HepG2 (cell line): Measurements from ENCODE around the gene FOXK2. TPM values are rescaled to one million over a fixed set of nuclear protein-coding genes. Genes with fewer than 3 reads are reported as not detected.
A peak's percentile ranks its signal among the peaks of the same experiment; 100 is the strongest.

ENCODE experiments used
- AHR ChIP-seq: IDR thresholded peaks from 2 replicates; pipeline ENCODE4 v1.6.1; 2018; ENCODE audit warnings: missing genetic modification reagents, missing compliant biosample characterization
- ARHGAP35 ChIP-seq: sonication (generic); formaldehyde crosslinking; IDR thresholded peaks from 2 replicates; pipeline ENCODE4 v1.9.0; 2022; ENCODE audit warnings: mild to moderate bottlenecking, inconsistent platforms, moderate library complexity, missing genetic modification reagents, borderline replicate concordance
- ARID2 ChIP-seq: sonication (generic); formaldehyde crosslinking; IDR thresholded peaks from 2 replicates; pipeline ENCODE4 v1.8.1; 2022; ENCODE audit warnings: mild to moderate bottlenecking, missing genetic modification reagents, borderline replicate concordance
- ATF7-NPFF ChIP-seq: sonication (generic); formaldehyde crosslinking; IDR thresholded peaks from 2 replicates; pipeline ENCODE4 v1.8.1; 2023; ENCODE audit warnings: mild to moderate bottlenecking, low read depth, missing genetic modification reagents, moderate library complexity
- BRCA1 ChIP-seq: sonication (generic); formaldehyde crosslinking; IDR thresholded peaks from 2 replicates; pipeline ENCODE4 v1.4.0; 2020; ENCODE audit warnings: missing genetic modification reagents
- CCDC6 ChIP-seq: sonication (generic); formaldehyde crosslinking; IDR thresholded peaks from 2 replicates; pipeline ENCODE4 v1.8.1; 2022; ENCODE audit warnings: mild to moderate bottlenecking, missing genetic modification reagents, moderate library complexity
- CENPBD1 ChIP-seq: sonication (generic); formaldehyde crosslinking; IDR thresholded peaks from 2 replicates; pipeline ENCODE4 v1.8.0; 2022; ENCODE audit warnings: missing genetic modification reagents, low read depth, mild to moderate bottlenecking, borderline replicate concordance
- GABPB1 ChIP-seq: IDR thresholded peaks from 2 replicates; pipeline ENCODE4 v1.6.1; 2016; ENCODE audit warnings: mild to moderate bottlenecking, missing genetic modification reagents, moderate library complexity, missing compliant biosample characterization
- GZF1 ChIP-seq: sonication (generic); formaldehyde crosslinking; IDR thresholded peaks from 2 replicates; pipeline ENCODE4 v1.5.1; 2020; ENCODE audit warnings: mild to moderate bottlenecking, missing genetic modification reagents
- HDAC6 ChIP-seq: fragments of 200-600 bp; sonication (generic); IDR thresholded peaks from 2 replicates; pipeline ENCODE4 v1.7.0; 2017; ENCODE audit warnings: mild to moderate bottlenecking, antibody characterized with exemption, low read length, low read depth
- HNF4G ChIP-seq, 2 experiments: sonication (generic) in 1 of 2; formaldehyde crosslinking in 1 of 2; IDR thresholded peaks; 2 replicates each; pipeline versions ENCODE4 v1.4.0 to v1.6.1; 2011 to 2020; ENCODE audit warnings: borderline replicate concordance in 2 of 2, low read depth in 2 of 2, mild to moderate bottlenecking in 2 of 2, low read length in 1 of 2, missing genetic modification reagents in 1 of 2, moderate library complexity in 1 of 2
- KLF11 ChIP-seq: IDR thresholded peaks from 2 replicates; pipeline ENCODE4 v1.6.1; 2016; ENCODE audit warnings: missing compliant biosample characterization
- MTF1 ChIP-seq: sonication (generic); formaldehyde crosslinking; IDR thresholded peaks from 2 replicates; pipeline ENCODE4 v1.5.0; 2020; ENCODE audit warnings: missing genetic modification reagents
- MYNN ChIP-seq: sonication (generic); formaldehyde crosslinking; IDR thresholded peaks from 2 replicates; pipeline ENCODE4 v1.4.0; 2020; ENCODE audit warnings: mild to moderate bottlenecking, low read depth, missing genetic modification reagents
- NRL ChIP-seq: sonication (generic); formaldehyde crosslinking; IDR thresholded peaks from 2 replicates; pipeline ENCODE4 v1.5.0; 2020; ENCODE audit warnings: missing genetic modification reagents, mild to moderate bottlenecking, moderate library complexity, borderline replicate concordance
- PHF20 ChIP-seq: sonication (generic); formaldehyde crosslinking; IDR thresholded peaks from 2 replicates; pipeline ENCODE4 v1.5.0; 2020; ENCODE audit warnings: mild to moderate bottlenecking, missing genetic modification reagents
- TRIM24 ChIP-seq: sonication (generic); formaldehyde crosslinking; IDR thresholded peaks from 2 replicates; pipeline ENCODE4 v1.8.0; 2022; ENCODE audit warnings: mild to moderate bottlenecking, missing genetic modification reagents
- ZC3H4 ChIP-seq: sonication (generic); formaldehyde crosslinking; IDR thresholded peaks from 2 replicates; pipeline ENCODE4 v1.4.0; 2020; ENCODE audit warnings: missing genetic modification reagents, borderline replicate concordance
- ZFP36 ChIP-seq: fragments of 150-350 bp; IDR thresholded peaks from 2 replicates; pipeline ENCODE4 v1.6.1; 2018; ENCODE audit warnings: borderline replicate concordance, low read length, low read depth; ENCODE audit not compliant: partially characterized antibody
- ZNF124 ChIP-seq: sonication (generic); formaldehyde crosslinking; IDR thresholded peaks from 2 replicates; pipeline ENCODE4 v1.4.0; 2020; ENCODE audit warnings: missing genetic modification reagents
- ZNF234 ChIP-seq: sonication (generic); formaldehyde crosslinking; conservative IDR thresholded peaks from 2 replicates; pipeline ENCODE4 v1.5.1; 2020; ENCODE audit warnings: mild to moderate bottlenecking, missing genetic modification reagents
- ZNF256 ChIP-seq: sonication (generic); formaldehyde crosslinking; conservative IDR thresholded peaks from 2 replicates; pipeline ENCODE4 v1.4.0; 2020; ENCODE audit warnings: missing genetic modification reagents
- ZNF276 ChIP-seq: sonication (generic); formaldehyde crosslinking; IDR thresholded peaks from 2 replicates; pipeline ENCODE4 v1.4.0; 2020; ENCODE audit warnings: mild to moderate bottlenecking, low read depth, missing genetic modification reagents
- ZNF615 ChIP-seq: sonication (generic); formaldehyde crosslinking; IDR thresholded peaks from 2 replicates; pipeline ENCODE4 v1.5.0; 2020; ENCODE audit warnings: mild to moderate bottlenecking, missing genetic modification reagents, borderline replicate concordance
- ZNF703 ChIP-seq: sonication (generic); formaldehyde crosslinking; IDR thresholded peaks from 2 replicates; pipeline ENCODE4 v1.5.1; 2020; ENCODE audit warnings: missing genetic modification reagents, mild to moderate bottlenecking, moderate library complexity, borderline replicate concordance
- ZNF746 ChIP-seq: sonication (generic); formaldehyde crosslinking; IDR thresholded peaks from 2 replicates; pipeline ENCODE4 v1.8.0; 2022; ENCODE audit warnings: mild to moderate bottlenecking, missing genetic modification reagents
- ZSCAN21 ChIP-seq: sonication (generic); formaldehyde crosslinking; IDR thresholded peaks from 2 replicates; pipeline ENCODE4 v1.8.0; 2022; ENCODE audit warnings: mild to moderate bottlenecking, missing genetic modification reagents, moderate library complexity, borderline replicate concordance
- ZSCAN31 ChIP-seq: sonication (generic); formaldehyde crosslinking; IDR thresholded peaks from 2 replicates; pipeline ENCODE4 v1.5.0; 2020; ENCODE audit warnings: low read depth, mild to moderate bottlenecking, missing genetic modification reagents
- polyA plus RNA-seq, 8 experiments: library from polyadenylated mRNA; depleted of rRNA in 3 of 8; stranded (reverse) in 7 of 8; unstranded in 1 of 8; fragments of >200 nt; fragmentation: Illumina TruSeq in 4 of 8; extraction: Trizol in 4 of 8; gene quantifications; 2 replicates each; pipeline versions ENCODE4 v1.2.1 to v1.2.3, GENCODE V29; 2011 to 2016; ENCODE audit warnings: low read depth in 4 of 8, missing spikeins in 1 of 8, mixed read lengths in 1 of 8; ENCODE audit not compliant: insufficient read depth in 1 of 8
- total RNA-seq, 5 experiments: library from RNA; depleted of rRNA; stranded (reverse); fragments of >200 nt; fragmentation: Illumina TruSeq; extraction: Trizol; gene quantifications; 2 replicates each; pipeline ENCODE4 v1.2.3, GENCODE V29; 2016; ENCODE audit warnings: low read depth in 1 of 5
- TF ChIP-seq, protein P1 (sequence below): sonication (generic); formaldehyde crosslinking; IDR thresholded peaks from 2 replicates; pipeline ENCODE4 v1.5.0; 2020; ENCODE audit warnings: missing genetic modification reagents, mild to moderate bottlenecking, borderline replicate concordance

The FOXK2 gene
- total and polyA plus RNA-seq, 2 of the 13 experiments (the other 11 are each of a cell fraction or from before 2014, with no cell fraction given) = 67.1 to 67.2 TPM

- TF ChIP-seq ZNF124 = no peak
- peak; percentile 44; the same call in 1 of the 2 replicates for TF ChIP-seq ZNF703 (CRISPR knock-in tag)
- TF ChIP-seq ZNF615 = no peak
- no peak for TF ChIP-seq ARHGAP35 (CRISPR knock-in tag)
- peak; percentile 43; the same call in 1 of the 2 replicates for TF ChIP-seq GZF1 (CRISPR knock-in tag)
- no peak for TF ChIP-seq HNF4G (IDR thresholded peaks at IDR 0.05; ENCODE audit: borderline replicate concordance, low read depth, low read length)
- 0 out of 2 replicates have a peak, but pooled peaks have one; percentile 40 for TF ChIP-seq HNF4G (CRISPR knock-in tag; IDR thresholded peaks at IDR 0.05; ENCODE audit: borderline replicate concordance, low read depth)
- no peak for TF ChIP-seq ZC3H4
- TF ChIP-seq TRIM24 = no peak
- TF ChIP-seq ZNF256 (CRISPR knock-in tag) = 0 out of 2 replicates have a peak, but pooled peaks have one; percentile 31
- TF ChIP-seq ZSCAN21 = 0 out of 2 replicates have a peak, but pooled peaks have one; percentile 62
- no peak for TF ChIP-seq ZNF746 (CRISPR knock-in tag)
- TF ChIP-seq ZFP36 = no peak
- TF ChIP-seq ZSCAN31 = no peak
- TF ChIP-seq ZNF234 (CRISPR knock-in tag) = no peak
- TF ChIP-seq NRL (CRISPR knock-in tag) = no peak
- TF ChIP-seq MTF1 (CRISPR knock-in tag) = no peak
- no peak for TF ChIP-seq ARID2
- TF ChIP-seq KLF11 (CRISPR knock-in tag) = no peak
- TF ChIP-seq GABPB1 = no peak
- TF ChIP-seq HDAC6 = no peak
- TF ChIP-seq, protein P1, sequence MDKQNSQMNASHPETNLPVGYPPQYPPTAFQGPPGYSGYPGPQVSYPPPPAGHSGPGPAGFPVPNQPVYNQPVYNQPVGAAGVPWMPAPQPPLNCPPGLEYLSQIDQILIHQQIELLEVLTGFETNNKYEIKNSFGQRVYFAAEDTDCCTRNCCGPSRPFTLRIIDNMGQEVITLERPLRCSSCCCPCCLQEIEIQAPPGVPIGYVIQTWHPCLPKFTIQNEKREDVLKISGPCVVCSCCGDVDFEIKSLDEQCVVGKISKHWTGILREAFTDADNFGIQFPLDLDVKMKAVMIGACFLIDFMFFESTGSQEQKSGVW (CRISPR knock-in tag) = no peak
- TF ChIP-seq CENPBD1 (CRISPR knock-in tag) = no peak
- TF ChIP-seq CCDC6 (CRISPR knock-in tag) = no peak
- TF ChIP-seq PHF20 (CRISPR knock-in tag) = no peak
- no peak for TF ChIP-seq BRCA1 (CRISPR knock-in tag)
- TF ChIP-seq AHR = no peak
- no peak for TF ChIP-seq MYNN (CRISPR knock-in tag)
- no peak for TF ChIP-seq ATF7-NPFF (CRISPR knock-in tag)
- 0 out of 2 replicates have a peak, but pooled peaks have one; percentile 46 for TF ChIP-seq ZNF276
Observed at GRCh38 chr17:82647593-82648164, 128.1 kb downstream of the FOXK2 start (continued).
